GM18502 (cell line): ENCODE results near the gene RAP1GAP2.

Source experiments
- ATAC-seq: cut with Tn5 transposase; IDR thresholded peaks from one replicate; pipeline ENCODE4 v1.9.1; 2021; ENCODE audit warnings: mild to moderate bottlenecking; ENCODE audit not compliant: unreplicated experiment, poor library complexity

RAP1GAP2 gene

GRCh38 chr17:2962236-2962635 is 166.0 kb downstream of the RAP1GAP2 start:
- no peak for ATAC-seq

DNA sequence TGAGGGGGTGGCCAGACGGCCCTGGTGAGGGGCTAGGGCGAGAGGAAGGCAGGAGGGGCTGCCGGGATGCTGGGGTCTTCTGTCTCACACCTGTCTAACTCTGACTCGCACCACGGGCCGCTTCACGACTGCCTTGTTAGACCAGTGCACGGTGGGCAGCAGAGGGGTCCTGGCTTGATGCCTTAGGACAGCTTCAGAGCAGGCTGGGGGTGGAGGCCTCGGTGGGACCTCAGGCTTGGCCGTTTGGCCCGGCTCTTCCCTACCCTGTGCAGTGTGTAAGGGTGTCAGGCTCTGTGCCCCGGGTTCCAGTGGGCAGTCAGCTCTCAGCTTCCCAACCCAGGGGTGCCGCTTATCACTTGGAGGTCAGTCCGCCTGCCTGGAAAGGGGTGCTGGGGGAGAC is 166.5 kb downstream of the RAP1GAP2 start:
- no peak for ATAC-seq

GRCh38 chr17:2963332-2964027 is 167.2 kb downstream of the RAP1GAP2 start:
- ATAC-seq, result no peak

- ATAC-seq, result no peak
These were observed 167.8 kb downstream of the RAP1GAP2 start for GRCh38 chr17:2964028-2964356.

GRCh38 chr17:2964370-2964769 is 168.1 kb downstream of the RAP1GAP2 start:
- no peak for ATAC-seq

DNA sequence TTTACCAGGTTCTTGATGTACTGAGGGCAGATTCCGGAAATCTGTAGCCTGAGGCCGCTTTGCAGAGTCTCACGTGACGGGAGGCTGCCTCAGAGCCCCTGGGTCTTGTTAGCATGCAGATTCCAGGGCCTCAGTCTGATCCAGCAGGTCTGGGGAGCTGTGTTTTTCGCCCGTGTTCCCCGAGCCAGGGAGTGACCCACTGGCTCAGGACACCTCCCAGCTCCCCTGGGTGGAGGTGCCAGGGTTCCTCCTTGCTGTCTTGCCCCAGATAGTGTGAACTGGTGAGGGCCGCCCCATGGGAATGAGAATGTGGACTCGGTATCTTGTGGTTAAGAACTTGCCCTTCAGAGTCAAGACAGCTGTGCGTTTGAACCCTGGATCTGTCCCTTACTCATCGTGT is 168.6 kb downstream of the RAP1GAP2 start:
- no peak for ATAC-seq

DNA sequence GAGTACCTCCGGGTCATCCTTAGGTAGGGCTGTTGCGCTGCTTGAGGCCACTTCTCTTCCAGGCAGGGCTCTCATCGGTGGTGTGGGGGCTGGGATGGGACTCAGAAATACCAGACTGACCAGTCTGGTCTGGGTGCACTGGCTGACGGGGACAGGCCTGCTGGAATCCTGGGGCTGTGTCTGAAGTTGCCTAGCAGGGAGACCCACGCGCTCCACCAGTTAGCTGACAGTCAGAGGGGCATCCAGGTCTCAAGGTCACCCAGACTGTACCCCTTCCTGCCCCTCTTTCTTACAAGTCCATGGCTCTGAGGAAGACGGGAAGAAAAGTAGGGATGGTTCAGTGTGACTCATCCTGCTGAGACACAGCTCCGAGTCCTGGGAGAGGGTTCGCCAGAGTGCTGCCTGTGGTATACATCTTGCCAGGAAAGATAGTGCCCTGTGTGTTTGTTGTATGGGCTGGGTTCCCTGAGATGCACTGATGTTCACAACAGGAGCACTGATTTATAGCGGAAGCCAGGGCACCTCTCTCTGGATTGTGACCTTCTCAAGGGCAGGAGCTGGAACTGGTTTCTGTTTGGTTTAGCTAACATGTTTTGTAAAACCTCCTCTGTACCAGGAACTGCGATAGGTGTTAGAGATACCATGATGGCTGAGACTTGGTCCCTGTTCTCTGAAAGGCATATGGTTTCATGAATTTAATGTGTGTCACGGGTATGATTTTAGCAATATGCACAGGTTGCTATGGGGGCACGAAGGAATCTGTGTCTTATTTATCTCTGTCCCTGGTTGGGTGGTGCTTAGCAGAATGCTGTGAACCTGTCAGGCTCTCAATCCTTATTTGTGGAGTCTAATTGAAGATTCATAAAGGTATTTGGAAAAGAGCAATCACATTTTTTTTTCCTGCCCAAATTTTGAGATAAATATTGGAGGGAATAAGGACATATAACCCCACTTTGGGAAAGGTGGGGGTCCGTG is 169.7 kb downstream of the RAP1GAP2 start:
- ATAC-seq, result no peak

- ATAC-seq, result no peak
These were observed 171.3 kb downstream of the RAP1GAP2 start for GRCh38 chr17:2967515-2967914.

DNA sequence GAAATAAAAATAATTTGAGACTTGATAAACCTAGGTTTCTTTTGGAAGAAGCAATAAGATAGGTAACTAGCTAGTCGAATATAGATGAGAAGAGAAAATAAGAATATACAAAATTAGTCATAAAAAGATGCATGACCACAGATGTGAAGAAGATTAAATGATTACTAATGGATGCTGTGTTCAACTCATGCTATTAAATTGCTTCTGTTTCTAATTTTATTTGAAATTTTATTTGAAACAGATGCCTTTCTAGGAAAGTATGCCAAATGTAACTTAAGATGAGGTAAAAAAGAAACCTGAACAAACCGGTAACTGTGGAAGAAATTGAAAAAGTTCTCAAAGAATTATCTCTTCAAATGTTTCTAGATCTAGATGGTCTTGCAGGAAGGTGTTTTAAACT is 175.6 kb downstream of the RAP1GAP2 start:
- no peak for ATAC-seq

GRCh38 chr17:2972749-2973148 is 176.5 kb downstream of the RAP1GAP2 start:
- ATAC-seq, result no peak

GRCh38 chr17:2974347-2974746 is 178.1 kb downstream of the RAP1GAP2 start:
- ATAC-seq, result no peak

DNA sequence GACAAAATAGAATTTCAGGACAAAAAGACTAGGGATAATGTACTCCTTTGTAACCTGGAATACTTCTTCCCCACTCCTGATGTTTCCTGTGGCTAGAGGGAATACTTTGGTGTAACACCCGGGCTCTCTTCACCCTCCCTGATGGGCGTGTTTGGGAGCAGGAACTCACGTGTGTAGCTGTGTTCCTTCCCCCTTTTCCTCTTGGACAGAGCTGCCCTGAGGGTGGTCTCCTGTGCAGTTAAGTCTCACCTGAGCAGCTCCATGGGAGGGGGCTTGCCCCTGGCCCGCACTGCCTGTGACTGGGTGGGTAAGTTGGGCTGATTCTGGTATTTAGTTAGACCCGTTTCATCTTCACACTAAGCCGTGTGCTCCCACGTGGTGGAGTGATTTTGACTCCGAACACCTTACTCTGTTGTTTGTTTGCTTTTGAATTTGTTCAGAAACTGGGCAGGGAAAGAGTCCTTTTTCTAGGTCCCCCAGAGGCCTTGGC is 179.3 kb downstream of the RAP1GAP2 start:
- no peak for ATAC-seq

DNA sequence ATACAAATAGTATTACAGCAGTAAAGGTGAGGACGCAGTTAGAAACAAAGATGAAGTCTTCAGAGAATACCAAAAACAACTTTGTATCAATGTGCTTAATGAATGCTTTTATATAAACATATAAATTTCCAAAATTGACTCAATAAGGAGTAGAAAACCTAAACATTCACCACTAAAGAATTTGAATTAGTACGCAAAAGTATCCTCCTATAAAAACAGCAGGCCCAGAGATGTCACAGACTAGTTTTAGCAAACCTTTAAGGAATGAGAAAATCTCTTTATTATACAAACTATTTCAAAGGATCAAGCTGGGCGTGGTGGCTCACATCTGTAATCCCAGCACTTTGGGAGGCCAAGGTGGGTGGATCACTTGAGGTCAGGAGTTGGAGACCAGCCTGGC is 180.9 kb downstream of the RAP1GAP2 start:
- no peak for ATAC-seq

- no peak for ATAC-seq
These were observed 181.9 kb downstream of the RAP1GAP2 start for GRCh38 chr17:2978116-2978515.

DNA sequence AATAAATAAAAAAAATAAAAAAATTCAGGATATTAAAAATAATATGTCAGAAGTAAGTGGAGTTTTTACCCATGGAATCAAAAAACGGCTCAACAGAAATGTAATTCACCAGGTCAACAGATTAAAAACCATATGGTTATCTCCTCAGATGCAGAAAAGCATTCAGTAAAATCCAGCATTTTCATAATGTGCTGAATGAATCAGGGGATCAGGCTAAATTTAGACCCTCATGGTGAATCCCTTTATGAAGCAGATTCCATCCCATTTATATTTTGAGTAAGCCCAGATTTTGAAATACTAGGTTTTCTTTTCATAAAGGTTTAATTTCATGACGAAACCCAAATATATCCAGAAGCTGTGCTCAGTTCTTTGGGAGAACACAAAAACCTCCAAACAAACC is 182.8 kb downstream of the RAP1GAP2 start:
- no peak for ATAC-seq

DNA sequence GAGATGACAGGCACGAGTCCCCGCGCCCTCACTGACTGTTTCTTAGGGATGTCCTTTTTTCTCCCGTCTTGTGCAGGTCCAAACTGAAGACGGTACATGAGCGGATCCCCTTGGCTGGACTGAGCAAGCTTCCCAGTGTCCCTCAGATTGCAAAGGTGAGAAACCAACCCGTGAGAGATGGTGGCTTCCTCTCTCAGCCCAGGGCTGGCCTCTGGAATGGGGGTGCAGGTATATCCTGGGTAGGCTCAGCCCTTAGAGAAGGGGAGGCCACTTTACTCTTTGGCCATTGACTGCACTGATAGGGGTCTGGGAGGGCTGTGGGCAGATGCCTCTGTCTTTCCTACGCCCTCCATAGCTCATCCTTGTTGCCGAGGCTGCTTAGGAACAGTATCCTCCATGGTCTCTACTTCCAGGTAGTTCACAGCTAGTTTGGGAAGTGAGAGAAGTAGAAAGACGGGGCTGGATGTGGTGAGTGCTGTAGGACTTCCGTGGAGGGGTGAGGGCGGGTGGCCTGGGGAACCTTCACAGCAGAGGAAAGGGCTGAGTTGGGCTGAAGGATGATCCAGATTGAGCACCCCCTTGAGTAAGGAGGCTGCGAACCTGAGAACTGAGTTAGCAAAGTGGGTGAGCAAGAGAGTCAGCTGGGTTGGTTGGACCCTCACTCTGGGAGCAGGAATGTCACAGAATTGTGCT is 184.1 kb downstream of the RAP1GAP2 start:
- ATAC-seq, result no peak

DNA sequence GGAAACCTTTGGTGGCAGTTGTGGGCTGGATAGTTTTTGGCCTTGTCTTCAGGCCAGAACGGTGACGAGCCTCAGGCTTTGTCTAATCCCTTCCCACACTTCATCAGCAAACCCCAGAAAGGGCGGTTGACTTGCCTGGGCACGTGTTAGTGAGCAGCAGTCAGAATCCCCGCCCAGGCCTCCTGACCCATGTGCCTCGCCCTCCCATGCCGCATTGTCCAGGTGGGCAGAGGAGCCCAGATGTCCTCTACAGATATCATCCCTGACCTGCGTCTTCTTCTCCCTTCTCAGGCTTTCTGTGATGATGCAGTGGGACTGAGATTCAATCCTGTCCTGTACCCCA is 184.6 kb downstream of the RAP1GAP2 start:
- ATAC-seq, result no peak

DNA sequence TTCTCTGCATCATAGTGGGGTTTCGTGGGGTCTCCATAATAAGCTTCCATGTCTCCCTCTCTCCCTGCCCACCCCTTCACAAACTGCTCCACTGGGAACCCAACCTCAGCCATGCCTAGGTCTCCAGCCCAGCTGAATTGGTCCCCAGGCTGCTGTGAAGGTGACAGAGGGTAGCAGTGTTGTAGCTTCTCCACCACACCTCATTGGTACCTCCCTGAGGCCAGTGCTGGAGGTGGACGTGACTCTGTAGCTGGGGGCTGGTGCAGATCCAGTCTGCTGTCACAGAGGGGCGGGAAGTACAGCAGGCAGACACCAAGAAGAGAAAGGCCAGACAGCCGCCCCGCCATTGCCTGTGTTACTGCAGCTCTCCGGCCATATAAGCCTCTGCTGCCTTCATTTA is 185.1 kb downstream of the RAP1GAP2 start:
- ATAC-seq, result no peak

GRCh38 chr17:2982854-2983253 is 186.6 kb downstream of the RAP1GAP2 start:
- no peak for ATAC-seq

- ATAC-seq, result no peak
These were observed 187.0 kb downstream of the RAP1GAP2 start for GRCh38 chr17:2983255-2983654.

- no peak for ATAC-seq
These were observed 189.1 kb downstream of the RAP1GAP2 start for GRCh38 chr17:2985318-2985717.
